Measurements from ENCODE around the gene FUT1. TPM values are rescaled to one million over a fixed set of nuclear protein-coding genes. Genes with fewer than 3 reads are reported as not detected.

Gene FUT1
- polyA plus RNA-seq, 1 of the 3 experiments (the other 2 are of a cell fraction): 0.08 TPM

GRCh38 chr19:48713041-48713863, 39.2 kb downstream of the FUT1 start:
- peak overlapping the region; percentile 75 to 100 for H3K4me3 ChIP-seq (ENCODE audit: low read depth in 2 of 2, low read length in 1 of 2)
- no peaks in the 10 kb centered on the region for H3K9me2 ChIP-seq
- 28% methylated on average over 19 of the region's 25 CpGs for WGBS (ENCODE audit: low lambda C conversion rate)
- no peaks in the 10 kb centered on the region for H3K36me3 ChIP-seq (replicated peaks in 1 of 2; ENCODE audit: control insufficient read depth in 1 of 2, insufficient read depth in 2 of 2, low read length in 1 of 2)
- TF ChIP-seq SIN3A (IDR thresholded peaks at IDR 0.05; ENCODE audit: borderline replicate concordance, low read depth, low read length) (no peak; the same call in 1 of the 2 replicates), MAX (IDR thresholded peaks at IDR 0.05; ENCODE audit: low read depth) (no peak), FOSL2 (IDR thresholded peaks at IDR 0.05; ENCODE audit: borderline replicate concordance, low read depth) (no peak), JUND (IDR thresholded peaks at IDR 0.05) (no peak), REST (IDR thresholded peaks at IDR 0.05; ENCODE audit: low read depth, low read length) (no peak), GABPA (IDR thresholded peaks at IDR 0.05; ENCODE audit: low read depth) (0 out of 2 replicates have a peak, but pooled peaks have one; percentile 4), CTCF (IDR thresholded peaks at IDR 0.05) (peak; percentile 30), MXI1 (IDR thresholded peaks at IDR 0.05; ENCODE audit: low read depth, low read length) (no peak)
- no peaks in the 10 kb centered on the region for H3K9me3 ChIP-seq
- POLR2A ChIA-PET: interaction anchor here (0.8 to 1.0 kb wide), 2 partner anchors 25 to 1999 kb away, joined by 3 to 4 read pairs; no protein-coding TSS in a partner anchor
- H4K20me1 ChIP-seq (ENCODE audit: insufficient read depth): no peaks in the 10 kb centered on the region
- peak overlapping the region; percentile 98 for H3K4me2 ChIP-seq
- peak overlapping the region; percentile 97 for H2AFZ ChIP-seq (ENCODE audit: low read depth)
- H3F3A ChIP-seq (replicated peaks; ENCODE audit: insufficient read depth): peaks cover 4% of the 10 kb centered on the region
- CTCF ChIA-PET: interaction anchor here (0.7 to 4.5 kb wide), 8 partner anchors 9 to 129 kb away, joined by 3 to 30 read pairs (median 6); partner anchors contain the start of genes CA11 and HSD17B14
- peak overlapping the region; percentile 80 for H3K9ac ChIP-seq
- H3K79me2 ChIP-seq (ENCODE audit: insufficient read depth): peaks cover 17% of the 10 kb centered on the region
- H3K27me3 ChIP-seq (ENCODE audit: insufficient read depth): no peaks in the 10 kb centered on the region
- peak; percentile 59 for DNase-seq
- peaks cover 8 to 30% of the 10 kb centered on the region in 2 experiments; a peak in 2 of 4 replicates for H3K4me1 ChIP-seq (ENCODE audit: control insufficient read depth in 1 of 2, insufficient read depth in 2 of 2, low read depth in 1 of 2, low read length in 1 of 2)
- peak overlapping the region in 1 of 2 experiments; percentile 66; a peak in 1 of 4 replicates for H3K27ac ChIP-seq (ENCODE audit: low read depth in 2 of 2, low read length in 1 of 2)
